Stimulated activated CD8-positive, alpha-beta memory T cell treated with anti-CD3 and anti-CD28 coated beads, Interleukin-4, amount 100 ng/mL, for 1 hour (primary cell): ENCODE data around the gene PDZRN3.

Experiments
- DNase-seq, 2 donors: peaks; one replicate each; pipeline ENCODE4 v3.0.0-alpha.2; 2020; ENCODE audit warnings: low read depth in 2 of 2, low spot score in 1 of 2

The PDZRN3 gene

GRCh38 chr3:73558727-73559075 lies 66.0 kb downstream of the PDZRN3 start:
- no peak for DNase-seq

- DNase-seq: no peak
Measured at GRCh38 chr3:73557986-73558726, 66.6 kb downstream of the PDZRN3 start.

GRCh38 chr3:73556520-73557372 lies 68.0 kb downstream of the PDZRN3 start:
- DNase-seq: no peak

GRCh38 chr3:73555076-73555475 lies 69.7 kb downstream of the PDZRN3 start:
- DNase-seq: no peak

- no peak for DNase-seq
Measured at GRCh38 chr3:73552700-73553099, 72.0 kb downstream of the PDZRN3 start.

GRCh38 chr3:73550032-73550431 lies 74.7 kb downstream of the PDZRN3 start:
- DNase-seq: no peak

GRCh38 chr3:73549051-73549600 lies 75.6 kb downstream of the PDZRN3 start:
- no peak for DNase-seq

GRCh38 chr3:73548436-73548835 lies 76.3 kb downstream of the PDZRN3 start:
- no peak for DNase-seq

GRCh38 chr3:73547427-73548248 lies 77.1 kb downstream of the PDZRN3 start:
- no peak for DNase-seq

- DNase-seq: no peak
Measured at GRCh38 chr3:73546961-73547360, 77.8 kb downstream of the PDZRN3 start.

- no peak for DNase-seq
Measured at GRCh38 chr3:73543412-73543811, 81.3 kb downstream of the PDZRN3 start.

GRCh38 chr3:73542136-73542535 lies 82.6 kb downstream of the PDZRN3 start:
- DNase-seq: no peak

GRCh38 chr3:73540969-73541740 lies 83.6 kb downstream of the PDZRN3 start:
- no peak for DNase-seq

GRCh38 chr3:73538486-73538885 lies 86.3 kb downstream of the PDZRN3 start:
- no peak for DNase-seq

GRCh38 chr3:73536952-73537351 lies 87.8 kb downstream of the PDZRN3 start:
- no peak for DNase-seq

GRCh38 chr3:73536336-73536895 lies 88.3 kb downstream of the PDZRN3 start:
- DNase-seq: no peak

GRCh38 chr3:73535931-73536330 lies 88.8 kb downstream of the PDZRN3 start:
- DNase-seq: no peak

- DNase-seq: no peak
Measured at GRCh38 chr3:73535137-73535536, 89.6 kb downstream of the PDZRN3 start.

- DNase-seq: no peak
Measured at GRCh38 chr3:73530022-73530396, 94.7 kb downstream of the PDZRN3 start.

GRCh38 chr3:73529308-73530021 lies 95.3 kb downstream of the PDZRN3 start:
- DNase-seq: no peak
